GM12878 (cell line): Measurements from ENCODE around the gene AZGP1. TPM values are rescaled to one million over a fixed set of nuclear protein-coding genes. Genes with fewer than 3 reads are reported as not detected.

ENCODE experiments used
- BACH1 ChIP-seq: fragments of 450-650 bp; IDR thresholded peaks from 2 replicates; pipeline ENCODE4 v1.6.1; 2017; ENCODE audit warnings: mild to moderate bottlenecking, borderline replicate concordance
- BRCA1 ChIP-seq: IDR thresholded peaks from 2 replicates; pipeline ENCODE4 v1.6.1; 2011; ENCODE audit warnings: low read depth, low read length, improper control_type of control experiment
- CBFB ChIP-seq: IDR thresholded peaks from 2 replicates; pipeline ENCODE4 v1.6.1; 2016; ENCODE audit warnings: antibody characterized with exemption, low read depth
- CREM ChIP-seq: IDR thresholded peaks from 2 replicates; pipeline ENCODE4 v1.6.1; 2014; ENCODE audit warnings: antibody characterized with exemption, low read depth
- E2F4 ChIP-seq: IDR thresholded peaks from 2 replicates; pipeline ENCODE4 v1.6.1; 2012; ENCODE audit warnings: low read depth, low read length, improper control_type of control experiment
- EED ChIP-seq: sonication (generic); IDR thresholded peaks from 2 replicates; pipeline ENCODE4 v1.6.1; 2016; ENCODE audit warnings: antibody characterized with exemption, low read depth
- GABPA ChIP-seq: IDR thresholded peaks from 2 replicates; pipeline ENCODE4 v1.6.1; 2014; ENCODE audit warnings: antibody characterized with exemption, low read depth, mild to moderate bottlenecking, inconsistent platforms
- GATAD2B ChIP-seq: fragments of 450-650 bp; conservative IDR thresholded peaks from 2 replicates; pipeline ENCODE4 v1.6.1; 2017; ENCODE audit warnings: low read depth, mild to moderate bottlenecking, moderate library complexity
- HCFC1 ChIP-seq: fragments of 150-350 bp; IDR thresholded peaks from 2 replicates; pipeline ENCODE4 v1.6.1; 2014; ENCODE audit warnings: low read length
- IKZF1 ChIP-seq: fragments of 450-650 bp; conservative IDR thresholded peaks from 2 replicates; pipeline ENCODE4 v1.6.1; 2017; ENCODE audit warnings: antibody characterized with exemption, mild to moderate bottlenecking
- JUNB ChIP-seq: IDR thresholded peaks from 2 replicates; pipeline ENCODE4 v1.6.1; 2016; ENCODE audit warnings: antibody characterized with exemption, mild to moderate bottlenecking
- NFYB ChIP-seq: IDR thresholded peaks from 2 replicates; pipeline ENCODE4 v1.6.1; 2011; ENCODE audit warnings: low read depth, mild to moderate bottlenecking, low read length, improper control_type of control experiment, moderate library complexity; ENCODE audit not compliant: insufficient read depth
- NR2F1 ChIP-seq: fragments of 450-650 bp; conservative IDR thresholded peaks from 2 replicates; pipeline ENCODE4 v1.6.1; 2017; ENCODE audit warnings: mild to moderate bottlenecking
- PAX5 ChIP-seq: IDR thresholded peaks from 2 replicates; pipeline ENCODE4 v1.6.1; 2011; ENCODE audit warnings: low read depth, low read length, borderline replicate concordance
- PAX8 ChIP-seq: fragments of 450-650 bp; IDR thresholded peaks from 2 replicates; pipeline ENCODE4 v1.6.1; 2017; ENCODE audit warnings: mild to moderate bottlenecking, moderate library complexity
- POLR2AphosphoS2 ChIP-seq: IDR thresholded peaks from 2 replicates; pipeline ENCODE4 v1.6.1; 2011; ENCODE audit warnings: low read depth, mild to moderate bottlenecking, low read length, improper control_type of control experiment, moderate library complexity
- POU2F2 ChIP-seq: IDR thresholded peaks from 3 replicates; pipeline ENCODE4 v1.6.1; 2011; ENCODE audit warnings: low read depth, mild to moderate bottlenecking, low read length, borderline replicate concordance
- RFX5 ChIP-seq: IDR thresholded peaks from 2 replicates; pipeline ENCODE4 v1.6.1; 2011; ENCODE audit warnings: low read depth, low read length, improper control_type of control experiment
- RUNX3 ChIP-seq: IDR thresholded peaks from 2 replicates; pipeline ENCODE4 v1.6.1; 2012; ENCODE audit warnings: low read length, inconsistent platforms
- SP1 ChIP-seq: IDR thresholded peaks from one replicate; pipeline ENCODE4 v1.6.1; 2011; ENCODE audit warnings: low read depth, low read length
- TAF1 ChIP-seq: IDR thresholded peaks from 2 replicates; pipeline ENCODE4 v1.6.1; 2011; ENCODE audit warnings: mild to moderate bottlenecking, low read depth, low read length, borderline replicate concordance
- TBL1XR1 ChIP-seq: IDR thresholded peaks from 2 replicates; pipeline ENCODE4 v1.6.1; 2012; ENCODE audit warnings: low read depth, low read length, improper control_type of control experiment
- ZSCAN29 ChIP-seq: fragments of 450-650 bp; IDR thresholded peaks from 2 replicates; pipeline ENCODE4 v1.6.1; 2017; ENCODE audit warnings: mild to moderate bottlenecking, moderate library complexity
- polyA plus RNA-seq, 11 experiments: library from polyadenylated mRNA; depleted of rRNA in 4 of 11; unstranded in 6 of 11; stranded (reverse) in 5 of 11; fragments of >200 nt; fragmentation: Nextera tagmentation in 4 of 11; fragmentation: Illumina TruSeq in 1 of 11; extraction: Ambion mirVana in 4 of 11; extraction: Trizol in 1 of 11; gene quantifications; 1 replicate in 1 of 11; 2 replicates in 10 of 11; pipeline versions ENCODE4 v1.2.1 to v1.2.3, GENCODE V29; 2011 to 2016; ENCODE audit warnings: inconsistent platforms in 2 of 11, missing spikeins in 2 of 11, low read depth in 1 of 11
- total RNA-seq, 4 experiments: library from RNA; depleted of rRNA in 3 of 4; stranded (reverse); fragments of >200 nt in 3 of 4; fragmentation: Illumina TruSeq in 1 of 4; extraction: Trizol in 1 of 4; gene quantifications; 2 replicates each; pipeline versions ENCODE4 v1.2.1 to v1.2.3, GENCODE V29; 2013 to 2021
- TF ChIP-seq, protein P1 (sequence below): IDR thresholded peaks from 2 replicates; pipeline ENCODE4 v1.6.1; 2011; ENCODE audit warnings: borderline replicate concordance, low read depth, mild to moderate bottlenecking, moderate library complexity, mixed read lengths, low read length; ENCODE audit not compliant: insufficient read depth; ENCODE audit errors: extremely low read length
- TF ChIP-seq, protein P2 (sequence below): fragments of 450-650 bp; IDR thresholded peaks from 2 replicates; pipeline ENCODE4 v1.6.1; 2016; ENCODE audit warnings: mild to moderate bottlenecking

AZGP1 gene
- total and polyA plus RNA-seq, 10 of the 15 experiments (the other 5 are each of a cell fraction or from before 2014, with no cell fraction given): 0.18 to 0.64 (median 0.29) TPM; not detected in 5

DNA sequence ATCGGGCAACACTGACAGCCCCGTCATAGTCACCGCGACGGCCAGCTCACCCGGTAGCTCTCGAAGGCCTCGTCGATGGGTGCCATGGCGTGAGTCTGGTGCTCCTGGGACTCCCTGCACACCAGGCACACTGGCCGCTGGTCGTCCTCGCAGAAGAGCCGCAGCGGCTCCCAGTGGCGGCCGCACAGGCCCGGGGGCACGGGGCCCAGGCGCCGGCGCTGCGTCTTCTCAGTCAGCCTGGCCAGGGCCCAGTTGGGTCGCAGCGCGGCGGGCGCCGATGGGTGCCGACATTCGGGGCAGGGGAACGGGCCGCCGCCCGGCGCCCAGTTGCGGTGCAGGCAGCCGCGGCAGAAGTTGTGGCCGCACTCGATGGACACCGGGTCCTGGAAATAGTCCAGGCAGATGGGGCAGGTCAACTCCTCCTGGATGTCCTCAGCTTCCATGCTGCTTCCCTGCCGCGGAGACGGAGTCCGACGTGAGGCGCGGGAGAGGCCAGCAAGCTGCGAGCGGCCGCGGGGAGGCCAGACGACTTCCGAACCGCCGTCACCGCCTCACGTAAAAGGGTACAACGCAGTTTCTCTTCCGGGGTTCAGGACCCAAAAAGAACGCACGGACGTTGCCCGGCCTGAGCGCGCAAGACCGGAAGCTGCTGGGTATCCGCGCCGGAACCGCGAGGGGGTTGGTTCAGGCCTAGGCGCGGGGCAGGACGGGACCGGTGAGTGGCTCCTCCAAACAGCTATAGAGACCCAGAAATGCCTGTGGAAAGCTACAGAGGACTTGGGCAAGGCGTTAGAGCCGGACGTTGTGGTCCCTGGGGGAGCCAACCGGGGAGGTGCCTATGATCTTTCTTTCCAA is 56.6 kb downstream of the AZGP1 start, which contains the start of gene TRIM4 (continued):
- no peak for TF ChIP-seq RUNX3
- no peak for TF ChIP-seq BACH1
- peak; percentile 44; the same call in 1 of the 3 replicates for TF ChIP-seq POU2F2
- TF ChIP-seq TAF1: peak; percentile 85
- peak; percentile 67; the same call in 1 of the 2 replicates for TF ChIP-seq NFYB
- TF ChIP-seq CBFB: peak; percentile 74
- peak; percentile 58 for TF ChIP-seq HCFC1
- TF ChIP-seq E2F4: peak; percentile 55; the same call in 1 of the 2 replicates
- TF ChIP-seq ZSCAN29: no peak
- TF ChIP-seq, protein P1, sequence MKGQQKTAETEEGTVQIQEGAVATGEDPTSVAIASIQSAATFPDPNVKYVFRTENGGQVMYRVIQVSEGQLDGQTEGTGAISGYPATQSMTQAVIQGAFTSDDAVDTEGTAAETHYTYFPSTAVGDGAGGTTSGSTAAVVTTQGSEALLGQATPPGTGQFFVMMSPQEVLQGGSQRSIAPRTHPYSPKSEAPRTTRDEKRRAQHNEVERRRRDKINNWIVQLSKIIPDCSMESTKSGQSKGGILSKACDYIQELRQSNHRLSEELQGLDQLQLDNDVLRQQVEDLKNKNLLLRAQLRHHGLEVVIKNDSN: no peak
- peak; percentile 79 for TF ChIP-seq CREM
- no peak for TF ChIP-seq PAX8
- TF ChIP-seq RFX5: no peak
- TF ChIP-seq, protein P2, sequence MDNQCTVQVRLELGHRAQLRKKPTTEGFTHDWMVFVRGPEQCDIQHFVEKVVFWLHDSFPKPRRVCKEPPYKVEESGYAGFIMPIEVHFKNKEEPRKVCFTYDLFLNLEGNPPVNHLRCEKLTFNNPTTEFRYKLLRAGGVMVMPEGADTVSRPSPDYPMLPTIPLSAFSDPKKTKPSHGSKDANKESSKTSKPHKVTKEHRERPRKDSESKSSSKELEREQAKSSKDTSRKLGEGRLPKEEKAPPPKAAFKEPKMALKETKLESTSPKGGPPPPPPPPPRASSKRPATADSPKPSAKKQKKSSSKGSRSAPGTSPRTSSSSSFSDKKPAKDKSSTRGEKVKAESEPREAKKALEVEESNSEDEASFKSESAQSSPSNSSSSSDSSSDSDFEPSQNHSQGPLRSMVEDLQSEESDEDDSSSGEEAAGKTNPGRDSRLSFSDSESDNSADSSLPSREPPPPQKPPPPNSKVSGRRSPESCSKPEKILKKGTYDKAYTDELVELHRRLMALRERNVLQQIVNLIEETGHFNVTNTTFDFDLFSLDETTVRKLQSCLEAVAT: 0 out of 2 replicates have a peak, but pooled peaks have one; percentile 61
- TF ChIP-seq TBL1XR1: no peak
- TF ChIP-seq NR2F1: peak; percentile 43
- TF ChIP-seq IKZF1: peak; percentile 83
- TF ChIP-seq BRCA1: 0 out of 2 replicates have a peak, but pooled peaks have one; percentile 20
- TF ChIP-seq SP1: no peak
- no peak for TF ChIP-seq EED
- peak; percentile 88 for TF ChIP-seq GATAD2B
- TF ChIP-seq PAX5: no peak
- peak; percentile 91; the same call in 1 of the 2 replicates for TF ChIP-seq POLR2AphosphoS2
- peak; percentile 92 for TF ChIP-seq GABPA
- TF ChIP-seq JUNB: no peak
